Activated T-cell treated with anti-CD3 and anti-CD28 coated beads for 4 hours (primary cell): ENCODE data around the gene LIMA1.
"Not testable (repeated sequence)": the region's sequence is repeated elsewhere in the genome, so short reads cannot be mapped to it uniquely, and the experiment has no call there.

Experiments
- DNase-seq: peaks from one replicate; pipeline ENCODE4 v3.0.0-alpha.2; 2020

Gene LIMA1

GRCh38 chr12:50283229-50283923 is at the start of gene LIMA1:
LIMA1 (minus strand) TSS chr12:50283520; CDS start chr12:50248751, 34,769 bp downstream.
- DNase-seq, result peak; percentile 90

DNA sequence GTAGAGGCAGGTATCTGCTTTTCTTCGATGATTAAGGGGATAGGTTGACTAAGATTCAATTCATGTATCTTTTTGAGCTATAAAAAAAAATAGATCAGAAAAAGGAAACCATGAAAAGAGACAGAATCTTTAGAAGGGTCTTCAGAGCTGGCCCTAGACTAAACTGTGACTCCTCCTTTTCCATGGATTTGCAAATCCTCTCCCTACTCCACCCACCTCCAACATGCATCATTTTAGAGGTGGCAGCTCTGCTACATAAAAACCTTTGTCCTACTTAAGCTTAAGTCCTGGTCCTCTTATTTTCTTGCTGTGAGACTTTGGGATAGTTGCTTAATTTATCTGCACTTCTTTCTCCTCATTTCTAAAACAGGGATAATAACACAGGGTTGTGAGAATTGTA is 48.4 kb upstream of the LIMA1 start:
- no peak for DNase-seq

GRCh38 chr12:50328664-50329063 is 45.3 kb upstream of the LIMA1 start:
- not testable (repeated sequence) for DNase-seq

GRCh38 chr12:50326590-50327284 is 43.4 kb upstream of the LIMA1 start:
- DNase-seq, result no peak

- DNase-seq, result no peak
Observed at GRCh38 chr12:50325890-50326391, 42.6 kb upstream of the LIMA1 start.

- DNase-seq, result not testable (repeated sequence)
Observed at GRCh38 chr12:50324770-50325169, 41.5 kb upstream of the LIMA1 start.

GRCh38 chr12:50324077-50324476 is 40.8 kb upstream of the LIMA1 start:
- DNase-seq, result not testable (repeated sequence)

DNA sequence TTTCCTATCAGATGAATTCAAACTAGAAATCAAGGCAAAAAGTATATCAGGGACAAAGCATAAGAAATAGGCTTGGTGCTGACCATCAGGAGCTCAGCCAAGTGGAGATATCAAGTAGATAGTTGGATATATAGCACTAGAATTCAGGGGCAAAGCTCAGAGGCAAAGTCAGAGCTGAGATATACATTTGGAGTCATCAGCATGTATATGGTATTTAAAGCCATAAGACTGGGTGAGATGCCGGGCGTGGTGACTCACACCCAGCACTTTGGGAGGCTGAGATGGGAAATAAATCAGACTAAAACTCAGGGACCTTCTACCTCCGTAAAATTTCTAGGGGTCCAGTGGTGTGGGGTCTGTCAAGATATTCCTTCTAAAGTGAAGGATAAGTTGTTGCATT is 38.9 kb upstream of the LIMA1 start:
- no peak for DNase-seq

GRCh38 chr12:50317203-50317602 is 33.9 kb upstream of the LIMA1 start:
- DNase-seq, result no peak

DNA sequence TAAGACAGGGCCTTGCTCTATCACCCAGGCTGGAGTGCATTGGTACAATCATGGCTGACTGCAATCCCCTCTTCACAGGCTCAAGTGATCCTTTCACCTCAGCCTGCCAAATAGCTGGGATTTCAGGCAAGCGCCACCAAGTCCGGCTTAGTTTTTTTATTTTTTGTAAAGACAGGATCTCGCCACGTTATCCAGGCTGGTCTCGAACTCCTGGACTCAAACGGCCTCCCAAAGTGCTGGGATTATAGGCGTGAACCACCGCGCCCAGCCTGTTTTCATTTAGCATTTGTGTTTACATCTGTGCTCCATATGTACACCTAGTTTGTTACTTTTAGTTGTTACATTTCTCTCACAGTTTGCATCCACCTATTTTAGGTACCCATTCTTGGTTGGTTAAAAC is 32.5 kb upstream of the LIMA1 start:
- no peak for DNase-seq

DNA sequence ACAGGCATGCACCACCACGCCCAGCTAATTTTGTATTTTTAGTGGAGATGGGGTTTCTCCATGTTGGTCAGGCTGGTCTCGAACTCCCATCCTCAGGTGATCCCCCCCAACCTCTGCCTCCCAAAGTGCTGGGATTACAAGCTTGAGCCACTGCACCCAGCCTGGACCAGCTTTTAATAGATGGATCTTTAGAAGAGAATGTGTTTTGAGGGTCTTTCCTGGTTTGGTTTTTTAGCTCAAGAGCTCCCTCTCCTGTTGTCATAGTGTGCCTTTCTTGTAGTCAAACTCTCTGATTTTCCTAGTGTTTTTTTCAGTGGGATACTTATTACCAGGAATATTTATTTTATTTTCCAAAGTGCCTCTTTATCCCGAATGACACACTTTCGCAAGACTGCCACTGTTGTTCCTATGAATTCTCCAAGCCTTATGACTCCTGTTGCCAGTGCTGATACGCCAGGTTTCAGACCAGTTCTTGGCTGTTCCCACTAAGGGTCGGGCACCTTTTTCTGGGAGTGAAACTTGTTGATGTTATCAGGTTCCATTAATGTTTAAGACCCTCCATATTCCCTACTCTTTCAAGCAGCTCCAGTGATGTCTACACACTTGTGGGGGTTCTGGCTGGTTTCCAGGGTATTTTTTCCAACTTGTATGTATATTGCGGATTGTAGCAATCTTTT is 31.5 kb upstream of the LIMA1 start:
- DNase-seq, result no peak

GRCh38 chr12:50313971-50314370 is 30.7 kb upstream of the LIMA1 start:
- not testable (repeated sequence) for DNase-seq

- no peak for DNase-seq
Observed at GRCh38 chr12:50313256-50313931, 30.1 kb upstream of the LIMA1 start.

DNA sequence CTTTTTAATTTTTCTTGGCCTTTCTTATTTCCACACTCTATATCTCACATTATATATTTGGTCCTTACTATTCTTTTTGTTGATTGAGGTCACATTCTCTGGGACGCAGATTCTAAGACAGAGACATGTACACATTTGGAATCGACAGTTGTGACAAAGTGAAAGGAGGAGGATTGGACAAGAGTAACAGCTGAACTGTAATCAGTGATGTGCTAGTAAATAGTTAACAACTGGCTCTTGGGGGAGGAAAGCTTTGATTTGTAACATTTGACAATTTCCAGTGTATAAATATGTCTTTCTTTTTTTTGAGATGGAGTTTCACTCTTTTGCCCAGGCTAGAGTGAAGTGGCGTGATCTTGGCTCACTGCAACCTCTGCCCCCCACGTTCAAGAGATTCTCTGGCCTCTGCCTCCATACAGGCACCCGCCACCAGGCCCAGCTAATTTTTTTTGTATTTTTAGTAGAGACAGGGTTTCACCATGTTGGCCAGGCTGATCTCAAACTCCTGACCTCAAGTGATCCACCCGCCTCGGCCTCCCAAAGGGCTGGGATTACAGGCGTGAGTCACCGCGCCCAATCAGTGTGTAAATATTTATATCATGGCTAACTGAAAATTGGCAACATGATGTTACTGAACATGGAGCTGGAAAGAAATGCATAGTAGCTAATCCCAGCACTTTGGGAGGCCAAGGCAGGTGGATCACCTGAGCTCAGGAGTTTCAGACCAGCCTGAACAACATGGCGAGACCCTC is 28.7 kb upstream of the LIMA1 start:
- not testable (repeated sequence) for DNase-seq

DNA sequence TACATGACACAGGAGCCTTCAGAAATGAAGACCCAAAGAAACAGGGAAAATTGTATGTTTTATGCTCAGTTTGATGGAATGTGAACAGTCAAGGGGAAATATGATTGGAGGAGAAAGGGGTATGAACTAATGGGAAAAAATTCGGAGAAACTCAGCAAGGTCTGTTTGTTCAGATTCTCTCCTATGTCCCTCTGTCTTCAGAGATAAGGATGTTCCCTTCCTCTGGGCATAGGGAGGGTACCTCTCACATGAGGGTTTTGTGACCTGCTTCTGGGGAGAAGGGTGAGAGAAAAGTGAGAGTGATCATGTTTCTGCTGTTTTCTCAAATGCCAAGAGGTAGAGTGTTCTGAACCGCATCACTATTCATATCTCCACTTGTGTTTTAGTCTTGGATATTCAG is 26.6 kb upstream of the LIMA1 start:
- no peak for DNase-seq

DNA sequence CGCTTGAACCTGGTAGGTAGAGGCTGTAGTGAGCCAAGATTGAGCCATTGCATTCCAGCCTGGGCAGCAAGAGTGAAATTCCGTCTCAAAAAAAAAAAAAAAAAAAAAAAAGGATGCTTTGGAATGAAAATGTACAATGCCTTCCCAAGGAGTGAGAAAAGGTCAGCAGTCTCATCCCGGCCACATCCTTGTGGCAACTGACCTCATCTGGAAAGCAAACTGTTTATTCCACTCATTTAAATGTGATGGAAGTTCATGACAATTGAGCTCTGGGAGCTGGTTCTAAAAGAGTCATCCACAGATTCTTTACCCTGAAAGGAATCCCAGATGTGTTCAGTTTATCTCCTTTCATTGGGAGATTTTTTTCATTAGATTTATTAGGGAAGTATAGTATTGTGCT is 19.4 kb upstream of the LIMA1 start:
- DNase-seq, result no peak

- DNase-seq, result no peak
Observed at GRCh38 chr12:50297996-50298395, 14.7 kb upstream of the LIMA1 start.

GRCh38 chr12:50297027-50297426 is 13.7 kb upstream of the LIMA1 start:
- DNase-seq, result no peak

GRCh38 chr12:50296554-50296953 is 13.2 kb upstream of the LIMA1 start:
- no peak for DNase-seq

DNA sequence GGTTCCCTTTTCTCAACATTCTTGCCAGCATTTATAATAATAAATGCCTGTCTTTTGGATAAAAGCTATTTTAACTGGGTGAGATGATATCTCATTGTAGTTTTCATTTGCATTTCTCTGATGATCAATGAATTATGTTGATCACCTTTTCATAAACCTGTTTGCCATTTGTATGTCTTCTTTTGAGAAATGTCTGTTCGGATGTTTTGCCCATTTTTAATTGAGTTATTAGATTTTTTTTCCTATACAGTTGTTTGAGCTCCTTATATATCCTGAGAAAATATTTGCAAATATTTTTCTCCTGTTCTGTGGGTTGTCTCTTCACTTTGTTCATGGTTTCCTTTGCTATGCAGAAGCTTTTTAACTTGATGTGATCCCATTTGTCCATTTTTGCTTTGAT is 8.1 kb upstream of the LIMA1 start:
- DNase-seq, result no peak

DNA sequence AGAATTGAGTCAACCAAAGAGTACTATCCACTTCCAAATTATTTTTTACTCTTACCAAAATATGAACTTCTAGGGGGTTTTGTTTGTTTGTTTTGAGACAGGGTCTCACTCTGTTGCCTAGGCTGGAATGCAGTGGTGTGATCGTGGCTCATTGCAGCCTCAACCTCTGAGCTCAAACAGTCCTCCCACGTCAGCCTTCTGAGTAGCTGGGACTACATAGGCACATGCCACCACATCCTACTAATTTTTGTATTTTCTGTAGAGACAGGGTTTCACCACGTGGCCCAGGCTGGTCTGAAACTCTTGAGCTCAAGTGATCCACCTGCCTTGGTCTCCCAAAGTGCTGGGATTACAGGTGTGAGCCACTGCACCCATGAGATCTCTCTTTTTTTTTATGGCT is 7.4 kb upstream of the LIMA1 start:
- not testable (repeated sequence) for DNase-seq

DNA sequence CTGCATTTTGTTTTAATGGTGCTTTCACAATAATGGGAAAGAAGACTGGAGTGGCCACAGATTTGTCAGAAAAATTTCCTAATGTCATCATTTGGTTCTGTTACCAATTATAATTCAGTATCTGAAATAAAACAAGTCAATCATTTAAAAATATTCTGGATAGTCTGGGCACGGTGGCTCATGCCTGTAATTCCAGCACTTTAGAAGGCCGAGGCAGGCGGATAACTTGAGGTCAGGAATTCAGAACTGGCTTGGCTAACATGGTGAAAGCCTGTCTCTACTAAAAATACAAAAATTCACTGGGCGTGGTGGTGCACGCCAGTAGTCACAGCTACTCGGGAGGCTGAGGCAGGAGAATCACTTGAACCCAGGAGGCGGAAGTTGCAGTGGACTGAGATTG is 4.0 kb upstream of the LIMA1 start:
- no peak for DNase-seq

- no peak for DNase-seq
Observed at GRCh38 chr12:50285253-50285652, 1.9 kb upstream of the LIMA1 start.
